HepG2 (cell line): Measurements from ENCODE around the gene CENPE. TPM values are rescaled to one million over a fixed set of nuclear protein-coding genes. Genes with fewer than 3 reads are reported as not detected.

Source experiments
- ATAC-seq: fragments of 200-7000 bp; cut with Tn5 transposase; 3 replicates; pipeline ENCODE4 v1.9.1; 2020; ENCODE audit warnings: mild to moderate bottlenecking, moderate library complexity
- BruUV-seq: library from RNA; stranded (reverse); fragments of 400-500 nt; replicated peaks from 2 replicates; lab custom pipeline; 2021; lab: Mats Ljungman, UMichigan
- CTCF ChIA-PET: fragments of 300-600 bp; formaldehyde crosslinking; extraction: SDS; loops from one replicate; lab custom pipeline; 2021; ENCODE audit warnings: low total read pairs, inconsistent platforms, low intra/inter-chr PET ratio; lab: Yijun Ruan, JAX
- POLR2A ChIA-PET: fragments of 350-600 bp; sonication (Branson Sonifier 250); formaldehyde crosslinking; loops from one replicate; lab custom pipeline; 2020; ENCODE audit warnings: antibody characterized with exemption, inconsistent platforms; lab: Yijun Ruan, JAX
- DNase-seq: peaks from one replicate; pipeline ENCODE4 v3.0.0-alpha.2; 2015; ENCODE audit warnings: low spot score
- FAIRE-seq: peaks from 3 replicates; lab custom pipeline; 2011; peaks lifted over from hg19 to GRCh38; lab: Jason Lieb, UNC
- H2AFZ ChIP-seq: one replicate; pipeline ENCODE4 v1.6.1; 2011; ENCODE audit warnings: low read length, inconsistent platforms
- H3K27ac ChIP-seq: fragments of 300-600 bp; 3 replicates; pipeline ENCODE4 v1.8.0; 2011; ENCODE audit warnings: mixed run types, mild to moderate bottlenecking, mixed read lengths, low read length, inconsistent platforms; ENCODE audit not compliant: insufficient read depth; ENCODE audit errors: extremely low read length
- H3K27me3 ChIP-seq, 2 experiments: fragments of 200-600 bp in 1 of 2; 2 replicates in 1 of 2; 3 replicates in 1 of 2; pipeline versions ENCODE4 v1.6.0 to v1.8.0; 2011; ENCODE audit warnings: low read length in 2 of 2, mild to moderate bottlenecking in 2 of 2, moderate library complexity in 2 of 2, inconsistent platforms in 1 of 2; ENCODE audit not compliant: insufficient read depth in 2 of 2, control insufficient read depth in 1 of 2
- H3K36me3 ChIP-seq, 2 experiments: fragments of 200-600 bp in 1 of 2; replicated peaks in 1 of 2; 2 replicates in 1 of 2; 3 replicates in 1 of 2; pipeline versions ENCODE4 v1.5.1 to v1.8.0; 2011; ENCODE audit warnings: low read length in 2 of 2, inconsistent platforms in 1 of 2; ENCODE audit not compliant: insufficient read depth in 2 of 2, control insufficient read depth in 1 of 2
- H3K4me1 ChIP-seq: 2 replicates; pipeline ENCODE4 v1.5.1; 2012; ENCODE audit warnings: low read length, inconsistent platforms; ENCODE audit not compliant: insufficient read depth
- H3K4me2 ChIP-seq: 2 replicates; pipeline ENCODE4 v1.6.0; 2011; ENCODE audit warnings: low read depth, low read length, inconsistent platforms
- H3K4me3 ChIP-seq, 3 experiments: fragments of 200-600 bp in 1 of 3; sonication (generic), shearing (Covaris generic) in 1 of 3; replicated peaks in 1 of 3; 2 replicates each; pipeline ENCODE4 v1.5.1; 2011 to 2016; ENCODE audit warnings: low read length in 3 of 3, inconsistent platforms in 2 of 3, low read depth in 2 of 3, mild to moderate bottlenecking in 2 of 3, control low read depth in 1 of 3, mixed read lengths in 1 of 3; ENCODE audit not compliant: insufficient read depth in 1 of 3
- H3K79me2 ChIP-seq: one replicate; pipeline ENCODE4 v1.6.1; 2011; ENCODE audit warnings: low read length, inconsistent platforms; ENCODE audit not compliant: insufficient read depth
- H3K9ac ChIP-seq: 2 replicates; pipeline ENCODE4 v1.6.0; 2011; ENCODE audit warnings: mild to moderate bottlenecking, low read depth, low read length, inconsistent platforms; ENCODE audit not compliant: insufficient read depth
- H3K9me3 ChIP-seq: 2 replicates; pipeline ENCODE4 v1.5.1; 2012; ENCODE audit warnings: mild to moderate bottlenecking, low read length
- H4K20me1 ChIP-seq: 2 replicates; pipeline ENCODE4 v1.6.0; 2011; ENCODE audit warnings: inconsistent platforms, mild to moderate bottlenecking, low read length, moderate library complexity; ENCODE audit not compliant: insufficient read depth
- AGO2 ChIP-seq: fragments of 200-400 bp; formaldehyde crosslinking; optimal IDR thresholded peaks from 2 replicates; pipeline ENCODE3; 2017; ENCODE audit warnings: mild to moderate bottlenecking, low read depth, low read length, moderate library complexity
- CBX5 ChIP-seq: sonication (generic); formaldehyde crosslinking; IDR thresholded peaks from 2 replicates; pipeline ENCODE4 v1.4.0; 2020; ENCODE audit warnings: missing genetic modification reagents, borderline replicate concordance
- KAT7 ChIP-seq: IDR thresholded peaks from 2 replicates; pipeline ENCODE4 v1.6.1; 2018; ENCODE audit warnings: borderline replicate concordance, missing compliant biosample characterization
- MTA3 ChIP-seq: sonication (generic); formaldehyde crosslinking; IDR thresholded peaks from 2 replicates; pipeline ENCODE4 v1.4.0; 2020; ENCODE audit warnings: missing genetic modification reagents
- PHF8 ChIP-seq: sonication (generic); formaldehyde crosslinking; IDR thresholded peaks from 2 replicates; pipeline ENCODE4 v1.5.0; 2020; ENCODE audit warnings: missing genetic modification reagents
- TBL1XR1 ChIP-seq: fragments of 150-350 bp; IDR thresholded peaks from 2 replicates; pipeline ENCODE4 v1.6.1; 2014; ENCODE audit warnings: borderline replicate concordance, low read length; ENCODE audit not compliant: partially characterized antibody
- TBP ChIP-seq: sonication (generic); formaldehyde crosslinking; IDR thresholded peaks from 2 replicates; pipeline ENCODE4 v1.5.0; 2020; ENCODE audit warnings: missing genetic modification reagents
- TOE1 ChIP-seq: sonication (generic); formaldehyde crosslinking; IDR thresholded peaks from 2 replicates; pipeline ENCODE4 v1.4.0; 2020; ENCODE audit warnings: mild to moderate bottlenecking, missing genetic modification reagents
- TSC22D2 ChIP-seq: sonication (generic); formaldehyde crosslinking; IDR thresholded peaks from 2 replicates; pipeline ENCODE4 v1.5.1; 2020; ENCODE audit warnings: missing genetic modification reagents, mild to moderate bottlenecking, borderline replicate concordance
- YEATS2 ChIP-seq: sonication (generic); formaldehyde crosslinking; IDR thresholded peaks from 2 replicates; pipeline ENCODE4 v1.4.0; 2020; ENCODE audit warnings: missing genetic modification reagents, borderline replicate concordance
- ZFX ChIP-seq: sonication (generic); formaldehyde crosslinking; IDR thresholded peaks from 2 replicates; pipeline ENCODE4 v1.4.0; 2020; ENCODE audit warnings: mild to moderate bottlenecking, low read depth, missing genetic modification reagents, moderate library complexity
- ZKSCAN1 ChIP-seq: fragments of 150-350 bp; IDR thresholded peaks from 2 replicates; pipeline ENCODE4 v1.6.1; 2014; ENCODE audit warnings: low read length
- ZMYM2 ChIP-seq: sonication (generic); formaldehyde crosslinking; IDR thresholded peaks from 2 replicates; pipeline ENCODE4 v1.8.0; 2022; ENCODE audit warnings: mild to moderate bottlenecking, missing genetic modification reagents
- ZNF33A ChIP-seq: sonication (generic); formaldehyde crosslinking; IDR thresholded peaks from 2 replicates; pipeline ENCODE4 v1.5.1; 2020; ENCODE audit warnings: missing genetic modification reagents, mild to moderate bottlenecking, moderate library complexity, borderline replicate concordance
- ZNF343 ChIP-seq: sonication (generic); formaldehyde crosslinking; IDR thresholded peaks from 2 replicates; pipeline ENCODE4 v1.4.0; 2020; ENCODE audit warnings: mild to moderate bottlenecking, missing genetic modification reagents
- ZNF451 ChIP-seq: sonication (generic); formaldehyde crosslinking; IDR thresholded peaks from 2 replicates; pipeline ENCODE4 v1.5.0; 2020; ENCODE audit warnings: mild to moderate bottlenecking, missing genetic modification reagents
- WGBS: methylation state at CpG from one replicate; pipeline ENCODE4 v1.1.6; 2017; ENCODE audit warnings: low lambda C conversion rate; 5-methylcytosine and 5-hydroxymethylcytosine counted together
- in situ Hi-C: cut with HindIII; loops from 2 replicates; pipeline ENCODE4 v1.10.0; 2017; ENCODE audit warnings: low pct_unique_long_range_greater_than_20kb; ENCODE audit not compliant: extremely low pct_ligation_motif_present
- intact Hi-C: fragments of 100-400 bp; cut with micrococcal nuclease; formaldehyde crosslinking; loops from one replicate; pipeline ENCODE4 v1.10.0; 2022; ENCODE audit not compliant: unreplicated experiment
- polyA plus RNA-seq, 8 experiments: library from polyadenylated mRNA; depleted of rRNA in 3 of 8; stranded (reverse) in 7 of 8; unstranded in 1 of 8; fragments of >200 nt; fragmentation: Illumina TruSeq in 4 of 8; extraction: Trizol in 4 of 8; gene quantifications; 2 replicates each; pipeline versions ENCODE4 v1.2.1 to v1.2.3, GENCODE V29; 2011 to 2016; ENCODE audit warnings: low read depth in 4 of 8, missing spikeins in 1 of 8, mixed read lengths in 1 of 8; ENCODE audit not compliant: insufficient read depth in 1 of 8
- total RNA-seq, 5 experiments: library from RNA; depleted of rRNA; stranded (reverse); fragments of >200 nt; fragmentation: Illumina TruSeq; extraction: Trizol; gene quantifications; 2 replicates each; pipeline ENCODE4 v1.2.3, GENCODE V29; 2016; ENCODE audit warnings: low read depth in 1 of 5
- TF ChIP-seq, protein P1 (sequence below): sonication (generic); formaldehyde crosslinking; IDR thresholded peaks from 2 replicates; pipeline ENCODE4 v1.4.0; 2020; ENCODE audit warnings: missing genetic modification reagents
- TF ChIP-seq, protein P2 (sequence below): sonication (generic); formaldehyde crosslinking; IDR thresholded peaks from 2 replicates; pipeline ENCODE4 v1.5.0; 2020; ENCODE audit warnings: mild to moderate bottlenecking, missing genetic modification reagents, borderline replicate concordance

The CENPE gene
- total and polyA plus RNA-seq, 2 of the 13 experiments (the other 11 are each of a cell fraction or from before 2014, with no cell fraction given): 2.1 to 19.8 TPM

DNA sequence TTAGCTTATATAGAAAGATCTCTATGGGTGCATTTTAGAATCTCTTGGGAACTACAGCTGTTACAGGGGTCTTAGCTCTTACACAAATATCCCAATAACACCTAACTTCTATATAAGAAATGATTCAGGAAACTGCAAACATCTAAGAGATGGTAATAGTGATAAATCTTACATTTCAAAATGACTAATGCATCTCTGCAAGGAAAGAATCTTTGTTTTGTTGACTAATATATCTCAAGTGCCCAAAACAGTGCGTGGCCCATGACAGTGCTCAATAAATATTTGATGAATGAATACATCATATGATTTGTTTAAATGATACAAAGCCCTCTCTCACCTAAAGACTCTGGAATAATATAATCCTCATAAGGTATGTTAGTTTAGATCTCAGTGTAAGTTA lies 47.5 kb downstream of the CENPE start (continued):
- TF ChIP-seq KAT7 (CRISPR knock-in tag) (no peak), TBL1XR1 (no peak)
- TF ChIP-seq, protein P1, sequence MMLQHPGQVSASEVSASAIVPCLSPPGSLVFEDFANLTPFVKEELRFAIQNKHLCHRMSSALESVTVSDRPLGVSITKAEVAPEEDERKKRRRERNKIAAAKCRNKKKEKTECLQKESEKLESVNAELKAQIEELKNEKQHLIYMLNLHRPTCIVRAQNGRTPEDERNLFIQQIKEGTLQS (CRISPR knock-in tag): no peak

DNA sequence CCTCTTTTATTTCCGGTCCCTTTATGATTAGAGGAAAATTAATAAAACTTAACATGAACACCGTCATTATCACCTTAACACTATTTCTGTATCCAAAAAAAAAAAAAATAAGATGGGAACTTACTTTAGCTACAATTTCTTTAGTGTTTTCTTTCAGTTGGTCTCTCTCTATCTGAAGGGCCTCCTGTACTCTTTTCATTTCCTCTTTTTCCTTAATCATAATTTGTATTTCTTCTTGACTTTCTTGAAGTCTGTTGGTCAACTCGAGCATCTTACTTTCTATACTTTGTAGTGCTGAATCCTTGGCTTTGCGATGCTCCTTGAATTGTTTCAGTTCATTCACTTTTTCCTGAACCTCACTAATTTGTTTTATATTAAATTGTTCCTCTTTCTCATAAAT lies 53.2 kb downstream of the CENPE start:
- H3K4me3 ChIP-seq: no peak overlapping the region
- H2AFZ ChIP-seq: no peak overlapping the region
- no peaks in the 10 kb centered on the region for H3K27me3 ChIP-seq
- no peak overlapping the region for H3K27ac ChIP-seq
- intact Hi-C loops: no loop called here
- H3K4me2 ChIP-seq: no peak overlapping the region
- in situ Hi-C loops: no loop called here
- no peaks in the 10 kb centered on the region for H3K9me3 ChIP-seq
- CTCF ChIA-PET: no interaction called here
- H3K36me3 ChIP-seq: peaks cover 3 to 29% of the 10 kb centered on the region in 2 experiments; a peak in 4 of 5 replicates
- BruUV-seq: no TSS peak
- no peaks in the 10 kb centered on the region for H3K4me1 ChIP-seq
- H3K9ac ChIP-seq: no peak overlapping the region
- POLR2A ChIA-PET: no interaction called here
- H4K20me1 ChIP-seq: no peaks in the 10 kb centered on the region
- DNase-seq: no peak
- no peak for FAIRE-seq
- WGBS: 96% methylated on average over 4 of the region's 4 CpGs
- no peaks in the 10 kb centered on the region for H3K79me2 ChIP-seq
- no peak for ATAC-seq
- TF ChIP-seq YEATS2 (CRISPR knock-in tag) (no peak), CBX5 (CRISPR knock-in tag) (no peak), ZNF451 (CRISPR knock-in tag) (no peak), PHF8 (CRISPR knock-in tag) (no peak), ZNF343 (CRISPR knock-in tag) (no peak), ZFX (CRISPR knock-in tag) (no peak), MTA3 (CRISPR knock-in tag) (no peak), TOE1 (CRISPR knock-in tag) (no peak), AGO2 (no peak), ZKSCAN1 (no peak), TBP (CRISPR knock-in tag) (no peak), TSC22D2 (CRISPR knock-in tag) (no peak), ZMYM2 (CRISPR knock-in tag) (no peak), ZNF33A (CRISPR knock-in tag) (no peak)
- TF ChIP-seq, protein P2, sequence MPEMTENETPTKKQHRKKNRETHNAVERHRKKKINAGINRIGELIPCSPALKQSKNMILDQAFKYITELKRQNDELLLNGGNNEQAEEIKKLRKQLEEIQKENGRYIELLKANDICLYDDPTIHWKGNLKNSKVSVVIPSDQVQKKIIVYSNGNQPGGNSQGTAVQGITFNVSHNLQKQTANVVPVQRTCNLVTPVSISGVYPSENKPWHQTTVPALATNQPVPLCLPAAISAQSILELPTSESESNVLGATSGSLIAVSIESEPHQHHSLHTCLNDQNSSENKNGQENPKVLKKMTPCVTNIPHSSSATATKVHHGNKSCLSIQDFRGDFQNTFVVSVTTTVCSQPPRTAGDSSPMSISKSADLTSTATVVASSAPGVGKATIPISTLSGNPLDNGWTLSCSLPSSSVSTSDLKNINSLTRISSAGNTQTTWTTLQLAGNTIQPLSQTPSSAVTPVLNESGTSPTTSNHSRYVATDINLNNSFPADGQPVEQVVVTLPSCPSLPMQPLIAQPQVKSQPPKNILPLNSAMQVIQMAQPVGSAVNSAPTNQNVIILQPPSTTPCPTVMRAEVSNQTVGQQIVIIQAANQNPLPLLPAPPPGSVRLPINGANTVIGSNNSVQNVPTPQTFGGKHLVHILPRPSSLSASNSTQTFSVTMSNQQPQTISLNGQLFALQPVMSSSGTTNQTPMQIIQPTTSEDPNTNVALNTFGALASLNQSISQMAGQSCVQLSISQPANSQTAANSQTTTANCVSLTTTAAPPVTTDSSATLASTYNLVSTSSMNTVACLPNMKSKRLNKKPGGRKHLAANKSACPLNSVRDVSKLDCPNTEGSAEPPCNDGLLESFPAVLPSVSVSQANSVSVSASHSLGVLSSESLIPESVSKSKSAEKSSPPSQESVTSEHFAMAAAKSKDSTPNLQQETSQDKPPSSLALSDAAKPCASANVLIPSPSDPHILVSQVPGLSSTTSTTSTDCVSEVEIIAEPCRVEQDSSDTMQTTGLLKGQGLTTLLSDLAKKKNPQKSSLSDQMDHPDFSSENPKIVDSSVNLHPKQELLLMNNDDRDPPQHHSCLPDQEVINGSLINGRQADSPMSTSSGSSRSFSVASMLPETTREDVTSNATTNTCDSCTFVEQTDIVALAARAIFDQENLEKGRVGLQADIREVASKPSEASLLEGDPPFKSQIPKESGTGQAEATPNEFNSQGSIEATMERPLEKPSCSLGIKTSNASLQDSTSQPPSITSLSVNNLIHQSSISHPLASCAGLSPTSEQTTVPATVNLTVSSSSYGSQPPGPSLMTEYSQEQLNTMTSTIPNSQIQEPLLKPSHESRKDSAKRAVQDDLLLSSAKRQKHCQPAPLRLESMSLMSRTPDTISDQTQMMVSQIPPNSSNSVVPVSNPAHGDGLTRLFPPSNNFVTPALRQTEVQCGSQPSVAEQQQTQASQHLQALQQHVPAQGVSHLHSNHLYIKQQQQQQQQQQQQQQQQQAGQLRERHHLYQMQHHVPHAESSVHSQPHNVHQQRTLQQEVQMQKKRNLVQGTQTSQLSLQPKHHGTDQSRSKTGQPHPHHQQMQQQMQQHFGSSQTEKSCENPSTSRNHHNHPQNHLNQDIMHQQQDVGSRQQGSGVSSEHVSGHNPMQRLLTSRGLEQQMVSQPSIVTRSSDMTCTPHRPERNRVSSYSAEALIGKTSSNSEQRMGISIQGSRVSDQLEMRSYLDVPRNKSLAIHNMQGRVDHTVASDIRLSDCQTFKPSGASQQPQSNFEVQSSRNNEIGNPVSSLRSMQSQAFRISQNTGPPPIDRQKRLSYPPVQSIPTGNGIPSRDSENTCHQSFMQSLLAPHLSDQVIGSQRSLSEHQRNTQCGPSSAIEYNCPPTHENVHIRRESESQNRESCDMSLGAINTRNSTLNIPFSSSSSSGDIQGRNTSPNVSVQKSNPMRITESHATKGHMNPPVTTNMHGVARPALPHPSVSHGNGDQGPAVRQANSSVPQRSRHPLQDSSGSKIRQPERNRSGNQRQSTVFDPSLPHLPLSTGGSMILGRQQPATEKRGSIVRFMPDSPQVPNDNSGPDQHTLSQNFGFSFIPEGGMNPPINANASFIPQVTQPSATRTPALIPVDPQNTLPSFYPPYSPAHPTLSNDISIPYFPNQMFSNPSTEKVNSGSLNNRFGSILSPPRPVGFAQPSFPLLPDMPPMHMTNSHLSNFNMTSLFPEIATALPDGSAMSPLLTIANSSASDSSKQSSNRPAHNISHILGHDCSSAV (CRISPR knock-in tag): no peak
